Activated CD8-positive, alpha-beta memory T cell treated with anti-CD3 and anti-CD28 coated beads, Interleukin-2, amount 10 ng/mL, durations not matched to agents 7 days and 5 days (primary cell): ENCODE results near the gene TMEM167A. TPM values are rescaled to one million over a fixed set of nuclear protein-coding genes. Genes with fewer than 3 reads are reported as not detected.
A peak's percentile ranks its signal among the peaks of the same experiment; 100 is the strongest.
"Not testable (repeated sequence)": the region's sequence is repeated elsewhere in the genome, so short reads cannot be mapped to it uniquely, and the experiment has no call there.

ENCODE experiments used
- ATAC-seq: fragments of 150-1000 bp; cut with Tn5 transposase; one replicate; pipeline ENCODE4 v1.10.0; 2021; ENCODE audit warnings: moderate library complexity
- CTCF ChIA-PET: fragments of 350-600 bp; sonication (Branson Sonifier 250); formaldehyde crosslinking; loops from one replicate; lab custom pipeline; 2021; ENCODE audit warnings: antibody characterized with exemption; lab: Charles Lee
- DNase-seq: peaks from one replicate; pipeline ENCODE4 v3.0.0-alpha.2; 2020
- H3K27ac Mint-ChIP-seq: one replicate; pipeline ENCODE4 v1.8.0; 2021; ENCODE audit warnings: mild to moderate bottlenecking, mixed read lengths
- H3K27me3 Mint-ChIP-seq: one replicate; pipeline ENCODE4 v1.8.0; 2021; ENCODE audit warnings: mixed read lengths
- H3K36me3 Mint-ChIP-seq: one replicate; pipeline ENCODE4 v1.8.0; 2021; ENCODE audit warnings: mild to moderate bottlenecking, mixed read lengths
- H3K4me1 Mint-ChIP-seq: one replicate; pipeline ENCODE4 v1.8.0; 2021; ENCODE audit warnings: mixed read lengths
- H3K4me3 Mint-ChIP-seq: one replicate; pipeline ENCODE4 v1.8.0; 2021; ENCODE audit warnings: mild to moderate bottlenecking, moderate library complexity, mixed read lengths
- H3K9me3 Mint-ChIP-seq: one replicate; pipeline ENCODE4 v1.8.0; 2022; ENCODE audit warnings: low read depth, mixed read lengths
- total RNA-seq, 2 experiments: library from RNA; stranded (reverse); gene quantifications; one replicate each; pipeline ENCODE4 v1.2.3, GENCODE V29; 2021

The TMEM167A gene
- total RNA-seq, 2 experiments from 2014 or later: 58.7 to 79.6 TPM

DNA sequence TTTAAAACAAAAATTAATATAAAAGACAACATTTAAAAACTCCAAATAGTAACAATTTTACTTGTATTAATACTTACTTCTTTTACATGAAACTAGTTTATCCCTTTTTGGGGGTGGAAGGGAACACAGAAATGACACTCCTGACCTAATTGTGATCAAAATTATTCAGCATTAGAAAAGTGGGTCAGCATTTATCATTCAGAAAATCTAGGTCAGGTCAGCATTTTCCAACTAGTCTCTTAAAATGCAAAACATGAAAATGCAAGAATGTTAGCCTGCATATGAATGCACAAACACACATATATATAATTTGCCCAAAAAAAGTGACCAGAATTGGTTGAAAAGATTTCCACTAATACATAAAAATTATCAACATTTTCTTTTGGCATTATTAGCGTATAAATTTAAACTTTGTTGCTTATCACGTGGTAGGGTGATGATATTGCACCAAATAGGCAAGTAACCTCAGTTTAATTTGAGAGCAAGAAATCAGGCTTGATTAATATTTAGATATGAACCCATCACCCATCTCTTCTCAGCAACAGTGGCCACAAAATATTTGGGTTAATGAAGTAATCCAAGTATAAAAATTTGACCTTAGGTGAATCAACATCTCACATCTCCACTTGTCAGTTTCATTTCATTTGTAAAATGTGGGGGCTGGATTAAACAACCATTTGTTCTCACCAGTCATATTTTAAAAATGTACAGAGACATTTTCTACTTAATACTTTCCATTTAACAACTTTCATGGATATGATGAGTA, 5.7 kb downstream of the TMEM167A start:
- no peak for ATAC-seq
- CTCF ChIA-PET: no interaction called here
- DNase-seq: no peak

GRCh38 chr5:83069096-83069799, 7.9 kb downstream of the TMEM167A start:
- Mint-ChIP-seq H3K27me3 (no peaks in the 10 kb centered on the region), H3K9me3 (no peaks in the 10 kb centered on the region), H3K4me3 (no peak overlapping the region), H3K36me3 (peaks cover 38% of the 10 kb centered on the region), H3K4me1 (peaks cover 33% of the 10 kb centered on the region), H3K27ac (no peak overlapping the region)
- DNase-seq (no peak), ATAC-seq (no peak)
- CTCF ChIA-PET: no interaction called here

More for the DNA sequence above, 5.7 kb downstream of the TMEM167A start:
- Mint-ChIP-seq H3K36me3 (peaks cover 37% of the 10 kb centered on the region), H3K9me3 (no peaks in the 10 kb centered on the region), H3K27me3 (no peaks in the 10 kb centered on the region), H3K27ac (no peak overlapping the region), H3K4me3 (no peak overlapping the region), H3K4me1 (peaks cover 48% of the 10 kb centered on the region)

- H3K36me3 Mint-ChIP-seq: peaks cover 27% of the 10 kb centered on the region
- H3K4me3 Mint-ChIP-seq, CTCF ChIA-PET, H3K27ac Mint-ChIP-seq, ATAC-seq, H3K9me3 Mint-ChIP-seq, H3K27me3 Mint-ChIP-seq, DNase-seq: not testable (repeated sequence)
- peaks cover 14% of the 10 kb centered on the region for H3K4me1 Mint-ChIP-seq
These were observed 9.8 kb downstream of the TMEM167A start for GRCh38 chr5:83067377-83067776.

- Mint-ChIP-seq H3K27ac (no peak overlapping the region), H3K4me1 (peaks cover 8% of the 10 kb centered on the region), H3K27me3 (no peaks in the 10 kb centered on the region), H3K36me3 (peaks cover 26% of the 10 kb centered on the region), H3K4me3 (no peak overlapping the region), H3K9me3 (no peaks in the 10 kb centered on the region)
- DNase-seq (no peak), ATAC-seq (no peak)
- CTCF ChIA-PET: no interaction called here
These were observed 10.6 kb downstream of the TMEM167A start for GRCh38 chr5:83066548-83067110.

- CTCF ChIA-PET: interaction anchor here (1.2 to 1.4 kb wide), 2 partner anchors 15 to 20 kb away, joined by 3 read pairs; no protein-coding TSS in a partner anchor
- peaks cover 55% of the 10 kb centered on the region for H3K36me3 Mint-ChIP-seq
- no peaks in the 10 kb centered on the region for H3K9me3 Mint-ChIP-seq
These were observed 17.9 kb downstream of the TMEM167A start for GRCh38 chr5:83059341-83059740.

GRCh38 chr5:83058726-83059125, 18.5 kb downstream of the TMEM167A start:
- Mint-ChIP-seq H3K4me1 (peaks cover 22% of the 10 kb centered on the region), H3K4me3 (no peak overlapping the region), H3K36me3 (peaks cover 58% of the 10 kb centered on the region), H3K9me3 (no peaks in the 10 kb centered on the region), H3K27me3 (no peaks in the 10 kb centered on the region), H3K27ac (no peak overlapping the region)
- DNase-seq: no peak
- CTCF ChIA-PET: interaction anchor here (1.2 kb wide), 1 partner anchor 20 kb away, joined by 3 read pairs; no protein-coding TSS in a partner anchor
- no peak for ATAC-seq

More at GRCh38 chr5:83059341-83059740, 17.9 kb downstream of the TMEM167A start:
- ATAC-seq (peak; percentile 39), DNase-seq (no peak)
- H3K27me3 Mint-ChIP-seq: no peaks in the 10 kb centered on the region
- H3K27ac Mint-ChIP-seq: peak overlapping the region; percentile 50
- peaks cover 22% of the 10 kb centered on the region for H3K4me1 Mint-ChIP-seq
- H3K4me3 Mint-ChIP-seq: no peak overlapping the region

DNA sequence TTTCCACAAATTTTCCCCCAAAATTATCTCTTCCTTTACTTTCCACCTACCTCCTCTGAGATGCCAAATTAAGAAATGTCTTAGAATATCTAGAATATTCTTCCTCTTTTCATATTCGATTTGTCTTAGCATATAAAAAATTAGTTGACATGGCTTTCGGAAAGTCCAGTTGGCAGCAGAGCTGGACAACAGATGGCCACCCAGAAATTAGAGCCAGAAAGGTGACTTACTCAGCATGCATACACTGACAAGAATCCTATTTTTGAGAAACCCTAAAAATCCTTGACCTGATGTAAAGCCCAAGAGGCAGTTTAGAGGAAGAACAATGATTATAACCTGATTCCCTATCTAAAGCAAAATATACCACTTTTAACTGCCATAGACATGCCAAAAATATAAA, 22.0 kb downstream of the TMEM167A start:
- DNase-seq: no peak
- H3K36me3 Mint-ChIP-seq: peaks cover 58% of the 10 kb centered on the region
- H3K27ac Mint-ChIP-seq: peak overlapping the region; percentile 33
- no peaks in the 10 kb centered on the region for H3K27me3 Mint-ChIP-seq
- CTCF ChIA-PET: no interaction called here
- no peak overlapping the region for H3K4me3 Mint-ChIP-seq
- no peak for ATAC-seq
- no peaks in the 10 kb centered on the region for H3K9me3 Mint-ChIP-seq
- peaks cover 24% of the 10 kb centered on the region for H3K4me1 Mint-ChIP-seq

DNA sequence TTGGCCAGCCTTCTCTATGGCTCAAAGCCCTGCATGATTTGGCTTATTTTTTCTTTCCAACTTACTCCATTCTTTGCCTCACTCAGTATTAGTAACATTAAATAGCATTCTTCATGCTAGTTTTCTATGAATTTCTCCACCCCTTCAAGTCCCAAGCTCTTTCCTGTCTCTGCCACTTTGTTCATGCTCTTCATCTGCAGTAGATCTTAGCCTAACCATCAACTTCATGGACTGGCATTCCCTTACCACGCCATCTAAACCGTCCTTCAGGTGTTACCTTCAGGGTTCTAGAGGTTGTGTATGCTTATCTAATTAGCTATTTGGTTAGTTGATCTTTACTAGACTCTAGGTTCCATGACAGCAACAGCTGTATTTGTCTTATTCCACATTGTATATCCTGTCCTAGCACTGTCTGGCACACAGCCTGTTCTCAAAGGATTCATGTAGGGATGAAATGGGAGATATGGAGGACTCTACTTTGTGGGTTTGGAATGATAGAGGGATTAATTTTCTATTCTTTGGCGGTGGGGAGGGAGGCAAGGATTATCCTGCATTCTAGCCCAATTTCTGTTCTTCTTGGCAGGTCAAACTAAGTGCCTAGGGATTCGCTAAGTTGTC, 26.4 kb downstream of the TMEM167A start:
- Mint-ChIP-seq H3K4me1 (peaks cover 7% of the 10 kb centered on the region), H3K4me3 (no peak overlapping the region), H3K27me3 (no peaks in the 10 kb centered on the region), H3K9me3 (no peaks in the 10 kb centered on the region), H3K27ac (no peak overlapping the region), H3K36me3 (peaks cover 34% of the 10 kb centered on the region)
- no peak for ATAC-seq
- CTCF ChIA-PET: no interaction called here
- no peak for DNase-seq

DNA sequence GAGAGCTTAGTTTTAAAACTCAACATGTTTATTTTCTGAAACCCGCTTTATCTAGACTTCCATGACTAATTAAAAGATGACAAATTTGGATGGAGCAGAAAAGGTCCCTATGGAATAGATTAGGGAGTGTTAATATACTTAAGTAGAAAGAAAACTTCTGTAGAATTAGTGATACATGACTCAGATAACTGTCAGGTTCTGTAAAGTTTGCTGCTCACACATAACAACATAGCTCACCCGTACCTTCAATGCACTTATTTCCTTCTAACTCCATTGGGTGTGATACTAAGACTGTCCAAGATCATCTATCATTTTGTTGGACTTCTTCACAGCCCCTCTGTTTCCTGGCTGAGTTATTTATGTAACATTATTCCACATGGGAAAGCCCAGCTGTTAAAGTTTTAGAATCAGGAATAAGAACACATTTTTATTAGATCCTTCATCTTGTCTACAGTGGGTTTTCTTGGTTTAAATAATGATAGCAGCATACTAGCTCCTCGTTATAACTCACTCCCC, 27.8 kb downstream of the TMEM167A start:
- CTCF ChIA-PET: no interaction called here
- peaks cover 24% of the 10 kb centered on the region for H3K36me3 Mint-ChIP-seq
- DNase-seq: no peak
- no peaks in the 10 kb centered on the region for H3K9me3 Mint-ChIP-seq
- H3K4me3 Mint-ChIP-seq: no peak overlapping the region
- no peak overlapping the region for H3K27ac Mint-ChIP-seq
- ATAC-seq: no peak
- H3K4me1 Mint-ChIP-seq: peaks cover 2% of the 10 kb centered on the region
- H3K27me3 Mint-ChIP-seq: no peaks in the 10 kb centered on the region

DNA sequence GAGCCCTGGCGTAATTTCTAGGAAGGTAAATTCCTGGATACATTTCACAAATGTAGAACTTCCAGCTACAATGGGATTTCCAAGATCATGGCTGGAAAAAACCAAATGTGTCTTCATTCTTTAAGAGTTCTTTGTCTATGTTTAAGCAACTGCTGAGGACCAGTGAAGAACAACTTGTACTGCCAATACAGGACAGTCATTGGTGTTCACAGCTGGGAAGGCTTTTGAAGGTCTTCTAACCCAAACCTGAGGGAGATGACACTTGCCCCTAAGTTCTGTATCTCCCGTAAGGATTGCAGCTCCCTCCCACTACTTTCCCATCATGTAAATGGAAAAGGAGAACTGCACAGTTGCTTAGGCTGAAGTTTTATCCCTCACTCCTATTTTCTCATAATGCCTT, 28.4 kb downstream of the TMEM167A start:
- no peaks in the 10 kb centered on the region for H3K9me3 Mint-ChIP-seq
- H3K36me3 Mint-ChIP-seq: peaks cover 18% of the 10 kb centered on the region
- H3K4me3 Mint-ChIP-seq: no peak overlapping the region

GRCh38 chr5:83048277-83048676, 28.9 kb downstream of the TMEM167A start:
- H3K27ac Mint-ChIP-seq: no peak overlapping the region
- H3K27me3 Mint-ChIP-seq: no peaks in the 10 kb centered on the region
- ATAC-seq (no peak), DNase-seq (no peak)
- peaks cover 2% of the 10 kb centered on the region for H3K4me1 Mint-ChIP-seq
- CTCF ChIA-PET: no interaction called here
- H3K9me3 Mint-ChIP-seq: no peaks in the 10 kb centered on the region
- H3K36me3 Mint-ChIP-seq: peaks cover 15% of the 10 kb centered on the region
- H3K4me3 Mint-ChIP-seq: no peak overlapping the region

More for the DNA sequence above, 28.4 kb downstream of the TMEM167A start:
- ATAC-seq (no peak), DNase-seq (no peak)
- Mint-ChIP-seq H3K27ac (no peak overlapping the region), H3K27me3 (no peaks in the 10 kb centered on the region), H3K4me1 (peaks cover 2% of the 10 kb centered on the region)
- CTCF ChIA-PET: no interaction called here

DNA sequence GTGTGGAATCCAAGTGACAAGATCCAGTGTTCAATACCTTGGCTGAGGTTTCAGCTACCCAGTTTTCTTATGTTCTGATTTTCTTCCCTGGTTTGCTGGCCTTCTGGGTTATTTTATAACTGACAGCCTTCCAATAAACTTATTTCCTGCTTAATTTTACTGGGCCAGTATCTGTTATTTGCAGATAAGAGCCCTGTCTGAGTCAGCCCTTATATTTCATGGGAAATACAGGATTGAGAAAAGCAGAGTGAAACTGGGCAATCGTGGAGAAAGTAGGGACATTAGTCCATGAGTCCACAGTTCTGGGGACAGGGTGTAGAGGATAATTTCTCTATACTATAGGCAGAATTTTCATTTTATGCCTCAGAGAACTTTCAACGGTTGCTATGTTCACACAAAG, 32.3 kb downstream of the TMEM167A start:
- Mint-ChIP-seq H3K27me3 (no peaks in the 10 kb centered on the region), H3K4me1 (no peaks in the 10 kb centered on the region), H3K36me3 (peaks cover 2% of the 10 kb centered on the region), H3K9me3 (no peaks in the 10 kb centered on the region), H3K4me3 (no peak overlapping the region), H3K27ac (no peak overlapping the region)
- DNase-seq: no peak
- ATAC-seq: no peak
- CTCF ChIA-PET: interaction anchor here (1.5 kb wide), 1 partner anchor 15 kb away, joined by 3 read pairs; no protein-coding TSS in a partner anchor

GRCh38 chr5:83042507-83042906, 34.7 kb downstream of the TMEM167A start:
- H3K27me3 Mint-ChIP-seq: no peaks in the 10 kb centered on the region
- H3K9me3 Mint-ChIP-seq: no peaks in the 10 kb centered on the region
- DNase-seq (no peak), ATAC-seq (no peak)
- no peaks in the 10 kb centered on the region for H3K36me3 Mint-ChIP-seq
- no peak overlapping the region for H3K4me3 Mint-ChIP-seq
- no peaks in the 10 kb centered on the region for H3K4me1 Mint-ChIP-seq
- no peak overlapping the region for H3K27ac Mint-ChIP-seq
- CTCF ChIA-PET: no interaction called here
